HCT116 (cell line): ENCODE data around the gene LIG3. TPM values are rescaled to one million over a fixed set of nuclear protein-coding genes. Genes with fewer than 3 reads are reported as not detected.

ENCODE experiments used
- ATAC-seq: fragments of 200-7000 bp; cut with Tn5 transposase; 2 replicates; pipeline ENCODE4 v1.9.1; 2020; ENCODE audit warnings: mild to moderate bottlenecking, moderate library complexity
- BruUV-seq: library from RNA; stranded (reverse); fragments of 400-500 nt; replicated peaks from 2 replicates; lab custom pipeline; 2021; lab: Mats Ljungman, UMichigan
- CTCF ChIA-PET: fragments of 300-600 bp; sonication (Branson Sonifier 250); formaldehyde crosslinking; loops from one replicate; lab custom pipeline; 2021; ENCODE audit warnings: antibody characterized with exemption; lab: Charles Lee
- POLR2A ChIA-PET: fragments of 300-600, 350-600 bp; sonication (Branson Sonifier 250); formaldehyde crosslinking; loops from one replicate; lab custom pipeline; 2021; ENCODE audit warnings: antibody characterized with exemption; lab: Charles Lee
- RAD21 ChIA-PET, 2 experiments: fragments of 300-600 bp; sonication (Branson Sonifier 250); formaldehyde crosslinking; loops; one replicate each; lab custom pipeline; 2023; ENCODE audit warnings: low total read pairs in 2 of 2; ENCODE audit not compliant: uncharacterized antibody in 2 of 2, unreplicated experiment in 2 of 2, low non-redundant PET in 1 of 2; lab: Charles Lee
- DNase-seq: peaks from one replicate; pipeline ENCODE4 v3.0.0-alpha.2; 2010; ENCODE audit warnings: low read depth, low spot score
- H2AFZ ChIP-seq: fragments of 200-600 bp; shearing (Covaris generic), sonication (generic); 2 replicates; pipeline ENCODE4 v1.6.1; 2017; ENCODE audit warnings: low read depth, mixed run types, mixed read lengths, antibody characterized with exemption, low read length; ENCODE audit not compliant: poor library complexity, severe bottlenecking
- H3K27ac ChIP-seq: 2 replicates; pipeline ENCODE4 v1.5.1; 2012; ENCODE audit warnings: low read depth, low read length
- H3K27me3 ChIP-seq: fragments of 200-600 bp; sonication (generic); 2 replicates; pipeline ENCODE4 v1.6.1; 2016; ENCODE audit warnings: mixed run types, low read length, mixed read lengths; ENCODE audit not compliant: insufficient read depth
- H3K36me3 ChIP-seq, 2 experiments: fragments of 200-500 bp in 1 of 2; fragments of 200-600 bp in 1 of 2; sonication (Bioruptor generic) in 1 of 2; sonication (generic) in 1 of 2; 2 replicates each; pipeline versions ENCODE4 v1.5.1 to v1.6.1; 2014 to 2016; ENCODE audit warnings: low read length in 2 of 2, inconsistent platforms in 1 of 2, mixed read lengths in 1 of 2, mixed run types in 1 of 2; ENCODE audit not compliant: insufficient read depth in 2 of 2, control insufficient read depth in 1 of 2
- H3K4me1 ChIP-seq, 2 experiments: fragments of 200-600 bp in 1 of 2; sonication (generic) in 1 of 2; 2 replicates each; pipeline versions ENCODE4 v1.5.1 to v1.6.1; 2012 to 2017; ENCODE audit warnings: low read length in 2 of 2, inconsistent platforms in 1 of 2, mild to moderate bottlenecking in 1 of 2, mixed read lengths in 1 of 2, mixed run types in 1 of 2, moderate library complexity in 1 of 2; ENCODE audit not compliant: insufficient read depth in 2 of 2, control insufficient read depth in 1 of 2
- H3K4me2 ChIP-seq: fragments of 200-600 bp; sonication (generic); 2 replicates; pipeline ENCODE4 v1.6.1; 2017; ENCODE audit warnings: mixed run types, low read length, mixed read lengths
- H3K4me3 ChIP-seq, 2 experiments: fragments of 200-600 bp in 1 of 2; sonication (generic) in 1 of 2; replicated peaks in 1 of 2; 2 replicates each; pipeline ENCODE4 v1.5.1; 2011 to 2016; ENCODE audit warnings: low read length in 2 of 2, control low read depth in 1 of 2, low read depth in 1 of 2, mild to moderate bottlenecking in 1 of 2, mixed read lengths in 1 of 2, mixed run types in 1 of 2
- H3K79me2 ChIP-seq: fragments of 200-600 bp; sonication (generic); 2 replicates; pipeline ENCODE4 v1.6.1; 2017; ENCODE audit warnings: mild to moderate bottlenecking, mixed run types, low read length, moderate library complexity, mixed read lengths; ENCODE audit not compliant: insufficient read depth
- H3K9ac ChIP-seq: fragments of 200-600 bp; sonication (generic); 2 replicates; pipeline ENCODE4 v1.6.1; 2016; ENCODE audit warnings: low read length, mixed read lengths
- H3K9me2 ChIP-seq: fragments of 200-600 bp; sonication (generic), shearing (Covaris generic); 2 replicates; pipeline ENCODE4 v1.6.1; 2017; ENCODE audit warnings: mixed run types, mild to moderate bottlenecking, moderate library complexity; ENCODE audit not compliant: insufficient read depth
- H3K9me3 ChIP-seq, 2 experiments: fragments of 200-500 bp in 1 of 2; fragments of 200-600 bp in 1 of 2; sonication (Bioruptor generic) in 1 of 2; sonication (generic) in 1 of 2; 2 replicates each; pipeline ENCODE4 v1.6.1; 2014 to 2017; ENCODE audit warnings: low read length in 2 of 2, mixed read lengths in 2 of 2, inconsistent platforms in 1 of 2, low read depth in 1 of 2, mild to moderate bottlenecking in 1 of 2, mixed run types in 1 of 2, moderate library complexity in 1 of 2; ENCODE audit not compliant: control insufficient read depth in 1 of 2, insufficient read depth in 1 of 2
- H4K20me1 ChIP-seq: fragments of 200-600 bp; sonication (generic), shearing (Covaris generic); 2 replicates; pipeline ENCODE4 v1.6.1; 2017; ENCODE audit warnings: mixed run types, mild to moderate bottlenecking, moderate library complexity; ENCODE audit not compliant: insufficient read depth
- CBX3 ChIP-seq: IDR thresholded peaks from 2 replicates; pipeline ENCODE4 v1.6.1; 2012; ENCODE audit warnings: low read depth
- CEBPB ChIP-seq: IDR thresholded peaks from 2 replicates; pipeline ENCODE4 v1.6.1; 2012; ENCODE audit warnings: low read depth
- ELF1 ChIP-seq: IDR thresholded peaks from 2 replicates; pipeline ENCODE4 v1.6.1; 2012; ENCODE audit warnings: low read depth, borderline replicate concordance
- EZH2 ChIP-seq: fragments of 200-600 bp; sonication (generic); IDR thresholded peaks from 2 replicates; pipeline ENCODE4 v1.6.1; 2017; ENCODE audit warnings: antibody characterized with exemption, mixed run types
- POLR2A ChIP-seq: IDR thresholded peaks from 2 replicates; pipeline ENCODE4 v1.7.0; 2011; ENCODE audit warnings: borderline replicate concordance; ENCODE audit not compliant: insufficient read depth, insufficient read length; ENCODE audit errors: extremely low read depth
- POLR2AphosphoS5 ChIP-seq: IDR thresholded peaks from 2 replicates; pipeline ENCODE4 v1.6.1; 2011; ENCODE audit warnings: mild to moderate bottlenecking, low read depth, low read length, moderate library complexity
- YY1 ChIP-seq: IDR thresholded peaks from 2 replicates; pipeline ENCODE4 v1.6.1; 2011; ENCODE audit warnings: low read length, low read depth, moderate library complexity, mild to moderate bottlenecking; ENCODE audit not compliant: insufficient replicate concordance; ENCODE audit errors: extremely low read depth
- intact Hi-C: fragments of 100-400 bp; cut with micrococcal nuclease; formaldehyde crosslinking; loops from 2 replicates; pipeline ENCODE4 v1.10.0; 2022
- total RNA-seq: library from RNA; stranded (reverse); gene quantifications from one replicate; pipeline ENCODE4 v1.2.1, GENCODE V29; 2021; ENCODE audit not compliant: unreplicated experiment
- TF ChIP-seq, protein P1 (sequence below): IDR thresholded peaks from 2 replicates; pipeline ENCODE4 v1.6.1; 2012; ENCODE audit warnings: low read depth
- TF ChIP-seq, protein P2 (sequence below), 3 experiments: fragments of 200-600 bp in 1 of 3; sonication (generic) in 1 of 3; IDR thresholded peaks in 2 of 3; conservative IDR thresholded peaks in 1 of 3; 2 replicates each; pipeline ENCODE4 v1.5.1; 2012 to 2017; ENCODE audit warnings: low read depth in 2 of 3, low read length in 2 of 3, antibody characterized with exemption in 1 of 3, borderline replicate concordance in 1 of 3, control low read depth in 1 of 3, mild to moderate bottlenecking in 1 of 3, mixed read lengths in 1 of 3, mixed run types in 1 of 3, moderate library complexity in 1 of 3; ENCODE audit not compliant: insufficient read depth in 1 of 3
- TF ChIP-seq, protein P3 (sequence below): IDR thresholded peaks from 2 replicates; pipeline ENCODE4 v1.6.1; 2012
- TF ChIP-seq, protein P4 (sequence below): IDR thresholded peaks from 2 replicates; pipeline ENCODE4 v1.6.1; 2011; ENCODE audit warnings: mild to moderate bottlenecking, low read length, moderate library complexity; ENCODE audit not compliant: insufficient replicate concordance; ENCODE audit errors: extremely low read depth

LIG3 gene
- total RNA-seq, 1 experiment from 2014 or later = 49.4 TPM

DNA sequence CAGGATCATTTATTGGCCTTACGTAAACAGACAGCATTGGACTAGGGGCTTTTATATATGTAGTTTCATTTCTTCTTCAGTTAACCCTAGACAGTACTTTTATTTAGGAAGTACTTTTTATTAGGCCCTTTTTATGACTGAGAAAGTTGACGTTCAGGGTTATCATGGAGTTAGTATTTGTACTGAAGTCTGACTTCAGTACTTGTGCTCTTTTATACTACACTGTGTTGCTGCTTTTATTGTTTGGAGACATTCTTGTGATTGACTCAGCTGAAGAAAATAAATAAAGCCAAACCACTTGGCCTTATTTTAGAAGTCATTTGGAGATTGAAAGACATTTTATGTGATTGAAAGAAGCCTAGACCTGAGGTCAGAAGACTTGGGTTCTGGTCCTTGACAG, 6.9 kb downstream of the LIG3 start (continued):
- TF ChIP-seq YY1 (no peak), ELF1 (no peak)
- TF ChIP-seq, protein P1, sequence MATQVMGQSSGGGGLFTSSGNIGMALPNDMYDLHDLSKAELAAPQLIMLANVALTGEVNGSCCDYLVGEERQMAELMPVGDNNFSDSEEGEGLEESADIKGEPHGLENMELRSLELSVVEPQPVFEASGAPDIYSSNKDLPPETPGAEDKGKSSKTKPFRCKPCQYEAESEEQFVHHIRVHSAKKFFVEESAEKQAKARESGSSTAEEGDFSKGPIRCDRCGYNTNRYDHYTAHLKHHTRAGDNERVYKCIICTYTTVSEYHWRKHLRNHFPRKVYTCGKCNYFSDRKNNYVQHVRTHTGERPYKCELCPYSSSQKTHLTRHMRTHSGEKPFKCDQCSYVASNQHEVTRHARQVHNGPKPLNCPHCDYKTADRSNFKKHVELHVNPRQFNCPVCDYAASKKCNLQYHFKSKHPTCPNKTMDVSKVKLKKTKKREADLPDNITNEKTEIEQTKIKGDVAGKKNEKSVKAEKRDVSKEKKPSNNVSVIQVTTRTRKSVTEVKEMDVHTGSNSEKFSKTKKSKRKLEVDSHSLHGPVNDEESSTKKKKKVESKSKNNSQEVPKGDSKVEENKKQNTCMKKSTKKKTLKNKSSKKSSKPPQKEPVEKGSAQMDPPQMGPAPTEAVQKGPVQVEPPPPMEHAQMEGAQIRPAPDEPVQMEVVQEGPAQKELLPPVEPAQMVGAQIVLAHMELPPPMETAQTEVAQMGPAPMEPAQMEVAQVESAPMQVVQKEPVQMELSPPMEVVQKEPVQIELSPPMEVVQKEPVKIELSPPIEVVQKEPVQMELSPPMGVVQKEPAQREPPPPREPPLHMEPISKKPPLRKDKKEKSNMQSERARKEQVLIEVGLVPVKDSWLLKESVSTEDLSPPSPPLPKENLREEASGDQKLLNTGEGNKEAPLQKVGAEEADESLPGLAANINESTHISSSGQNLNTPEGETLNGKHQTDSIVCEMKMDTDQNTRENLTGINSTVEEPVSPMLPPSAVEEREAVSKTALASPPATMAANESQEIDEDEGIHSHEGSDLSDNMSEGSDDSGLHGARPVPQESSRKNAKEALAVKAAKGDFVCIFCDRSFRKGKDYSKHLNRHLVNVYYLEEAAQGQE = no peak

DNA sequence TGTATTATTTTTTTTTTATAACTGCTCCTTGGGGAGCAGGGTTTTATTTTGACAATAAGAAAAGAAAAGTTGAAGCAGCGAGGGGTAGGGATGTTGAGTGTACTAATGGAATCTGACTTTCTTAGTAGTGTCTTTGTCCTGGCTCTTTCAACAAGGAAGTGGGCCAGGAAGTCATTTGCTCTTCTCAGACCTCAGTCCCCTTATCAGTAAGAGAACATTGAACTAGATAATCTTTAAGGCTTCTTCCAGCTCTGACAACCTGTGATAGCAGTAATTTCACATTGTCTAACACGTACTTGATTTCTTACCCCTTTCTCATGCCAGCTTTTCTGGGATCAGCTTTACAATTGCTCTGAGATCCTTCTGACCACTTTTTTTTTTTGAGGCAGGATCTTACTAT, 8.3 kb downstream of the LIG3 start:
- Histone ChIP-seq H4K20me1 (no peaks in the 10 kb centered on the region), H3K9me2 (no peaks in the 10 kb centered on the region), H3K9me3 (no peaks in the 10 kb centered on the region)

More for the DNA sequence above, 8.3 kb downstream of the LIG3 start:
- DNase-seq = no peak
- Histone ChIP-seq H2AFZ (no peak overlapping the region), H3K27me3 (no peaks in the 10 kb centered on the region), H3K4me2 (no peak overlapping the region), H3K36me3 (peaks cover 38 to 49% of the 10 kb centered on the region in 2 experiments; a peak in 3 of 4 replicates), H3K4me3 (no peak overlapping the region), H3K27ac (no peak overlapping the region), H3K79me2 (peaks cover 4% of the 10 kb centered on the region; the same call in 1 of the 2 replicates), H3K4me1 (no peaks in the 10 kb centered on the region), H3K9ac (no peak overlapping the region)
- no peak for ATAC-seq
- BruUV-seq = no TSS peak
- ChIA-PET POLR2A (no interaction called here), CTCF (no interaction called here), RAD21 (no interaction called here)
- intact Hi-C loops = no loop called here
- TF ChIP-seq POLR2A = no peak
- TF ChIP-seq, protein P2, sequence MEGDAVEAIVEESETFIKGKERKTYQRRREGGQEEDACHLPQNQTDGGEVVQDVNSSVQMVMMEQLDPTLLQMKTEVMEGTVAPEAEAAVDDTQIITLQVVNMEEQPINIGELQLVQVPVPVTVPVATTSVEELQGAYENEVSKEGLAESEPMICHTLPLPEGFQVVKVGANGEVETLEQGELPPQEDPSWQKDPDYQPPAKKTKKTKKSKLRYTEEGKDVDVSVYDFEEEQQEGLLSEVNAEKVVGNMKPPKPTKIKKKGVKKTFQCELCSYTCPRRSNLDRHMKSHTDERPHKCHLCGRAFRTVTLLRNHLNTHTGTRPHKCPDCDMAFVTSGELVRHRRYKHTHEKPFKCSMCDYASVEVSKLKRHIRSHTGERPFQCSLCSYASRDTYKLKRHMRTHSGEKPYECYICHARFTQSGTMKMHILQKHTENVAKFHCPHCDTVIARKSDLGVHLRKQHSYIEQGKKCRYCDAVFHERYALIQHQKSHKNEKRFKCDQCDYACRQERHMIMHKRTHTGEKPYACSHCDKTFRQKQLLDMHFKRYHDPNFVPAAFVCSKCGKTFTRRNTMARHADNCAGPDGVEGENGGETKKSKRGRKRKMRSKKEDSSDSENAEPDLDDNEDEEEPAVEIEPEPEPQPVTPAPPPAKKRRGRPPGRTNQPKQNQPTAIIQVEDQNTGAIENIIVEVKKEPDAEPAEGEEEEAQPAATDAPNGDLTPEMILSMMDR (IDR thresholded peaks at IDR 0.05 in 2 of 3, conservative IDR thresholded peaks at IDR 0.05 in 1 of 3; ENCODE audit: borderline replicate concordance in 1 of 3, insufficient read depth in 1 of 3, low read depth in 2 of 3, low read length in 2 of 3) = no peak
- TF ChIP-seq EZH2 = no peak
- TF ChIP-seq, protein P3, sequence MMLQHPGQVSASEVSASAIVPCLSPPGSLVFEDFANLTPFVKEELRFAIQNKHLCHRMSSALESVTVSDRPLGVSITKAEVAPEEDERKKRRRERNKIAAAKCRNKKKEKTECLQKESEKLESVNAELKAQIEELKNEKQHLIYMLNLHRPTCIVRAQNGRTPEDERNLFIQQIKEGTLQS = no peak
- TF ChIP-seq POLR2AphosphoS5 = no peak
- TF ChIP-seq, protein P4, sequence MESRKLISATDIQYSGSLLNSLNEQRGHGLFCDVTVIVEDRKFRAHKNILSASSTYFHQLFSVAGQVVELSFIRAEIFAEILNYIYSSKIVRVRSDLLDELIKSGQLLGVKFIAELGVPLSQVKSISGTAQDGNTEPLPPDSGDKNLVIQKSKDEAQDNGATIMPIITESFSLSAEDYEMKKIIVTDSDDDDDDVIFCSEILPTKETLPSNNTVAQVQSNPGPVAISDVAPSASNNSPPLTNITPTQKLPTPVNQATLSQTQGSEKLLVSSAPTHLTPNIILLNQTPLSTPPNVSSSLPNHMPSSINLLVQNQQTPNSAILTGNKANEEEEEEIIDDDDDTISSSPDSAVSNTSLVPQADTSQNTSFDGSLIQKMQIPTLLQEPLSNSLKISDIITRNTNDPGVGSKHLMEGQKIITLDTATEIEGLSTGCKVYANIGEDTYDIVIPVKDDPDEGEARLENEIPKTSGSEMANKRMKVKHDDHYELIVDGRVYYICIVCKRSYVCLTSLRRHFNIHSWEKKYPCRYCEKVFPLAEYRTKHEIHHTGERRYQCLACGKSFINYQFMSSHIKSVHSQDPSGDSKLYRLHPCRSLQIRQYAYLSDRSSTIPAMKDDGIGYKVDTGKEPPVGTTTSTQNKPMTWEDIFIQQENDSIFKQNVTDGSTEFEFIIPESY = no peak
- TF ChIP-seq CEBPB = no peak
- no peak for TF ChIP-seq CBX3
- TF ChIP-seq, protein P1 = no peak
